Fibroblast of lung (primary cell): Measurements from ENCODE around the gene TRIM5. TPM values are rescaled to one million over a fixed set of nuclear protein-coding genes. Genes with fewer than 3 reads are reported as not detected.

Source experiments
- DNase-seq, 2 donors: peaks; one replicate each; pipeline versions ENCODE4 v3.0.0 to v3.0.0-alpha.2; 2010; ENCODE audit warnings: low read depth in 2 of 2
- H2AFZ ChIP-seq: 2 replicates; pipeline ENCODE4 v1.5.1; 2012; ENCODE audit warnings: low read length, control low read depth, inconsistent platforms
- H3K27ac ChIP-seq: 2 replicates; pipeline ENCODE4 v1.5.1; 2011; ENCODE audit warnings: low read length, control low read depth; ENCODE audit not compliant: insufficient read depth
- H3K27me3 ChIP-seq: 2 replicates; pipeline ENCODE4 v1.5.1; 2011; ENCODE audit warnings: mild to moderate bottlenecking, low read length; ENCODE audit not compliant: control insufficient read depth, insufficient read depth
- H3K36me3 ChIP-seq: 2 replicates; pipeline ENCODE4 v1.5.1; 2011; ENCODE audit warnings: low read length; ENCODE audit not compliant: control insufficient read depth, insufficient read depth
- H3K4me1 ChIP-seq: 2 replicates; pipeline ENCODE4 v1.5.1; 2011; ENCODE audit warnings: low read length; ENCODE audit not compliant: control insufficient read depth, insufficient read depth; ENCODE audit errors: extremely low read depth
- H3K4me2 ChIP-seq: 2 replicates; pipeline ENCODE4 v1.5.1; 2011; ENCODE audit warnings: low read length, control low read depth; ENCODE audit not compliant: insufficient read depth; ENCODE audit errors: extremely low read depth
- H3K4me3 ChIP-seq, 4 experiments: fragments of 200-600 bp in 1 of 4; sonication (generic) in 1 of 4; replicated peaks in 1 of 4; 2 replicates each; pipeline ENCODE4 v1.5.1; 2011 to 2016; ENCODE audit warnings: low read length in 4 of 4, low read depth in 3 of 4, mild to moderate bottlenecking in 3 of 4, control low read depth in 2 of 4, inconsistent platforms in 1 of 4, mixed read lengths in 1 of 4; ENCODE audit not compliant: insufficient read depth in 1 of 4; ENCODE audit errors: control extremely low read depth in 1 of 4
- H3K79me2 ChIP-seq: 2 replicates; pipeline ENCODE4 v1.5.1; 2012; ENCODE audit warnings: mild to moderate bottlenecking, low read length, inconsistent platforms; ENCODE audit not compliant: control insufficient read depth, insufficient read depth
- H3K9ac ChIP-seq: 2 replicates; pipeline ENCODE4 v1.5.1; 2011; ENCODE audit warnings: mild to moderate bottlenecking, low read length, control low read depth; ENCODE audit not compliant: insufficient read depth
- H3K9me3 ChIP-seq: 2 replicates; pipeline ENCODE4 v1.5.1; 2012; ENCODE audit warnings: low read depth, low read length; ENCODE audit not compliant: control insufficient read depth, insufficient read depth
- H4K20me1 ChIP-seq: 2 replicates; pipeline ENCODE4 v1.5.1; 2011; ENCODE audit warnings: low read length; ENCODE audit not compliant: control insufficient read depth, insufficient read depth; ENCODE audit errors: extremely low read depth
- EZH2 ChIP-seq: IDR thresholded peaks from 2 replicates; pipeline ENCODE4 v1.5.1; 2012; ENCODE audit warnings: low read length, control low read depth, mild to moderate bottlenecking; ENCODE audit errors: missing control alignments
- polyA plus RNA-seq, 2 donors: library from polyadenylated mRNA; depleted of rRNA in 1 of 2; stranded (reverse) in 1 of 2; unstranded in 1 of 2; fragments of >200 nt; gene quantifications; 2 replicates each; pipeline ENCODE4 v1.2.1, GENCODE V29; 2011 to 2012; ENCODE audit warnings: missing spikeins in 1 of 2
- total RNA-seq: library from RNA; depleted of rRNA; stranded (reverse); fragments of >200 nt; gene quantifications from 2 replicates; pipeline ENCODE4 v1.2.1, GENCODE V29; 2014
- TF ChIP-seq, protein P1 (sequence below), 2 donors: IDR thresholded peaks in 1 of 2; conservative IDR thresholded peaks in 1 of 2; 1 replicate in 1 of 2; 2 replicates in 1 of 2; pipeline ENCODE4 v1.5.1; 2011 to 2012; ENCODE audit warnings: low read length in 2 of 2, control low read depth in 1 of 2, inconsistent platforms in 1 of 2, low read depth in 1 of 2, mild to moderate bottlenecking in 1 of 2

Gene TRIM5
- total and polyA plus RNA-seq, 2 donors (not counting 1 experiment from before 2014, with no cell fraction given) = 26.8 to 47.9 TPM

DNA sequence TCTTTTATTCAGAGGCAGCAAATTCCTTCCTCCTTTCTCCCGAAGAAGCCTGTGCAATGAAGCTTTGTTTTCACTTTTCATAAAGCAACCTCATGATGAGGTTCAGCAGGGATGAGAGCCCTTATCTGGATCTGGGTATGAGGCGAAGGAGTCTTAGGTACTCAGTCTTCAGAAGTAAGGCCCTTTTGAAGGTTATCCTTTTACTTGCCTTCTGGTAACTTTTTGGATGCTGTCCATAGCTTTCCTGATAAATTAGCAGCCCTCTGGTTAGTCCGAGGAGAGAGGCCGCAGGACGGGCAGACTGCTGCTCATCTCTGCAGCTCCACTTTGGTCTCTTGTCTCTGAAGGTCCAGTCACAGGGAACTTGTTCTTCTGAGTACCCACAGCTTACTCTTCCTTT lies 5.9 kb upstream of the TRIM5 start:
- peak; percentile 34 to 41 for DNase-seq
- peak overlapping the region; percentile 64 for H2AFZ ChIP-seq
- H4K20me1 ChIP-seq = no peaks in the 10 kb centered on the region
- H3K4me3 ChIP-seq = peak overlapping the region; percentile 46 to 64 (median 56)
- H3K27me3 ChIP-seq = no peaks in the 10 kb centered on the region
- H3K79me2 ChIP-seq = peaks cover 6% of the 10 kb centered on the region
- TF ChIP-seq EZH2 = no peak
- TF ChIP-seq, protein P1, sequence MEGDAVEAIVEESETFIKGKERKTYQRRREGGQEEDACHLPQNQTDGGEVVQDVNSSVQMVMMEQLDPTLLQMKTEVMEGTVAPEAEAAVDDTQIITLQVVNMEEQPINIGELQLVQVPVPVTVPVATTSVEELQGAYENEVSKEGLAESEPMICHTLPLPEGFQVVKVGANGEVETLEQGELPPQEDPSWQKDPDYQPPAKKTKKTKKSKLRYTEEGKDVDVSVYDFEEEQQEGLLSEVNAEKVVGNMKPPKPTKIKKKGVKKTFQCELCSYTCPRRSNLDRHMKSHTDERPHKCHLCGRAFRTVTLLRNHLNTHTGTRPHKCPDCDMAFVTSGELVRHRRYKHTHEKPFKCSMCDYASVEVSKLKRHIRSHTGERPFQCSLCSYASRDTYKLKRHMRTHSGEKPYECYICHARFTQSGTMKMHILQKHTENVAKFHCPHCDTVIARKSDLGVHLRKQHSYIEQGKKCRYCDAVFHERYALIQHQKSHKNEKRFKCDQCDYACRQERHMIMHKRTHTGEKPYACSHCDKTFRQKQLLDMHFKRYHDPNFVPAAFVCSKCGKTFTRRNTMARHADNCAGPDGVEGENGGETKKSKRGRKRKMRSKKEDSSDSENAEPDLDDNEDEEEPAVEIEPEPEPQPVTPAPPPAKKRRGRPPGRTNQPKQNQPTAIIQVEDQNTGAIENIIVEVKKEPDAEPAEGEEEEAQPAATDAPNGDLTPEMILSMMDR (conservative IDR thresholded peaks at IDR 0.05 in 1 of 2, IDR thresholded peaks at IDR 0.05 in 1 of 2; ENCODE audit: low read depth in 1 of 2, low read length in 2 of 2) = no peak
- H3K9ac ChIP-seq = peak overlapping the region; percentile 68
- peak overlapping the region; percentile 88 for H3K27ac ChIP-seq
- H3K36me3 ChIP-seq = peaks cover 2% of the 10 kb centered on the region
- peaks cover 9% of the 10 kb centered on the region for H3K4me1 ChIP-seq
- peak overlapping the region; percentile 98 for H3K4me2 ChIP-seq
- H3K9me3 ChIP-seq = no peaks in the 10 kb centered on the region

DNA sequence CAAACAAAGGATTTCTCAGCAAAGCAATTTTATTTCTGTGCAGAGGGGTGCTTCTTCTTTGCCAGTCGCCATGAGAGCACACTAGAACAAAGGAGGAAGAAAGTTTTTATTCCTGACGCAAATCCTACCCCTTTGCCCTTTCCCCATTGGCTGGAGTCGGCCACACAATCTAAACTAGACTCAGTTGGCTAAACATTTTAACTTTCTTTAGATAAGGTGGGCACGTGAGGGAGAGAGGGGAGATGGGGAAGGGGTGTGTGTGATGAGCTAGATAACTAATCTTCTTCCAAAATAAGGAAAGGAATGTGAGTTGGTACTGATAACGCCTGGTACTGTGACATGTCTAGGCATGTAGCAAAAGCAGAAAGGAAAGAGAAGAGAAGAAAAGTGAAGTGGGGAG lies 5.3 kb upstream of the TRIM5 start:
- H3K9me3 ChIP-seq = no peaks in the 10 kb centered on the region
- peaks cover 9% of the 10 kb centered on the region for H3K4me1 ChIP-seq
- peak overlapping the region; percentile 51 for H2AFZ ChIP-seq
- H3K9ac ChIP-seq = peak overlapping the region; percentile 68
- H3K27me3 ChIP-seq = no peaks in the 10 kb centered on the region
- H3K36me3 ChIP-seq = peaks cover 2% of the 10 kb centered on the region
- peaks cover 6% of the 10 kb centered on the region for H3K79me2 ChIP-seq
- H4K20me1 ChIP-seq = no peaks in the 10 kb centered on the region
- peak overlapping the region; percentile 98 for H3K4me2 ChIP-seq
- DNase-seq = peak; percentile 36 to 51
- TF ChIP-seq, protein P1 (conservative IDR thresholded peaks at IDR 0.05 in 1 of 2, IDR thresholded peaks at IDR 0.05 in 1 of 2; ENCODE audit: low read depth in 1 of 2, low read length in 2 of 2) = no peak
- TF ChIP-seq EZH2 = no peak
- H3K27ac ChIP-seq = peak overlapping the region; percentile 88
- peak overlapping the region; percentile 46 to 64 (median 56) for H3K4me3 ChIP-seq

DNA sequence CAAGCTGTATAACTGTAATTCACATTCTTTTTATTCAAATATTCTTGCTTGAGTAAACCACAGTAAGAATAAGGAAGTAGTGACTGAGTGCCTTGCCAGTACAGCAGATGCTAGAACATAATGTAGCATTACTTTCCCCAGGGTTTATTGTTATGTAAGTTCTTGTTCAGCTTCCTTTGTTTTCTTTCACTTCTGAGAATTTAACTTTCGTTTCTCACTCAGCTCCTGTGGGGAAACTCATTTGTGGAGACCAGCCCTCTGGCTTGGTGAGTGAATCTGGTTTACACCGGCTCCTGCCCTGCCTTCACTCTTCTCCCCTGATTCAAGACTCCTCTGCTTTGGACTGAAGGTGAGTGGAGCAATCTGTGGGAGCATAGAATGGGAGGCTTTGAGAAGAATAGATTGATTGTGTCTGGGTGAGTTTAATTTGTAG lies 4.7 kb upstream of the TRIM5 start, which contains the start of gene TRIM22:
TRIM22 (plus strand) TSS at position 240 of the 433 bp plus-strand sequence. CDS start 6,443 bp downstream, outside the sequence.
- no peak for TF ChIP-seq EZH2
- TF ChIP-seq, protein P1 (conservative IDR thresholded peaks at IDR 0.05 in 1 of 2, IDR thresholded peaks at IDR 0.05 in 1 of 2; ENCODE audit: low read depth in 1 of 2, low read length in 2 of 2) = no peak
- H3K9me3 ChIP-seq = no peaks in the 10 kb centered on the region
- H3K27ac ChIP-seq = peak within 1 kb of the TSS; percentile 88
- H3K36me3 ChIP-seq = peaks cover 2% of the 10 kb centered on the region
- peaks cover 6% of the 10 kb centered on the region for H3K79me2 ChIP-seq
- peak within 1 kb of the TSS; percentile 46 to 64 (median 56) for H3K4me3 ChIP-seq
- peak within 1 kb of the TSS; percentile 98 for H3K4me2 ChIP-seq
- H3K27me3 ChIP-seq = no peaks in the 10 kb centered on the region
- no peaks in the 10 kb centered on the region for H4K20me1 ChIP-seq
- DNase-seq = peak; percentile 62 to 82
- peaks cover 9% of the 10 kb centered on the region for H3K4me1 ChIP-seq
- H3K9ac ChIP-seq = peak within 1 kb of the TSS; percentile 68
- peak within 1 kb of the TSS; percentile 64 for H2AFZ ChIP-seq
